NT2/D1 (cell line): ENCODE measurements around the gene DUSP16.

Experiments
- DNase-seq: peaks from one replicate; pipeline ENCODE4 v3.0.0-alpha.2; 2011; ENCODE audit warnings: low read depth, low spot score
- H3K27me3 ChIP-seq: 2 replicates; pipeline ENCODE4 v1.6.0; 2011; ENCODE audit warnings: mild to moderate bottlenecking; ENCODE audit not compliant: insufficient read length, insufficient read depth
- H3K36me3 ChIP-seq: 2 replicates; pipeline ENCODE4 v1.6.1; 2011; ENCODE audit warnings: mild to moderate bottlenecking, low read length, mixed read lengths; ENCODE audit not compliant: insufficient read depth, insufficient read length
- H3K4me1 ChIP-seq: 2 replicates; pipeline ENCODE4 v1.5.1; 2011; ENCODE audit not compliant: insufficient read depth, insufficient read length
- H3K4me3 ChIP-seq: 2 replicates; pipeline ENCODE4 v1.5.1; 2011; ENCODE audit warnings: low read depth; ENCODE audit not compliant: insufficient read length
- H3K9ac ChIP-seq: 2 replicates; pipeline ENCODE4 v1.6.0; 2011; ENCODE audit warnings: low read depth; ENCODE audit not compliant: insufficient read length
- H3K9me3 ChIP-seq: 2 replicates; pipeline ENCODE4 v1.5.1; 2011; ENCODE audit warnings: mild to moderate bottlenecking, low read length; ENCODE audit not compliant: insufficient read depth
- SUZ12 ChIP-seq: IDR thresholded peaks from 2 replicates; pipeline ENCODE4 v1.6.1; 2011; ENCODE audit not compliant: insufficient read length, insufficient read depth; ENCODE audit errors: extremely low read depth
- YY1 ChIP-seq: IDR thresholded peaks from 2 replicates; pipeline ENCODE4 v1.6.1; 2011; ENCODE audit not compliant: insufficient read length, insufficient read depth
- ZNF274 ChIP-seq: IDR thresholded peaks from 2 replicates; pipeline ENCODE4 v1.6.1; 2011; ENCODE audit warnings: mild to moderate bottlenecking, low read depth, low read length

DUSP16 gene

DNA sequence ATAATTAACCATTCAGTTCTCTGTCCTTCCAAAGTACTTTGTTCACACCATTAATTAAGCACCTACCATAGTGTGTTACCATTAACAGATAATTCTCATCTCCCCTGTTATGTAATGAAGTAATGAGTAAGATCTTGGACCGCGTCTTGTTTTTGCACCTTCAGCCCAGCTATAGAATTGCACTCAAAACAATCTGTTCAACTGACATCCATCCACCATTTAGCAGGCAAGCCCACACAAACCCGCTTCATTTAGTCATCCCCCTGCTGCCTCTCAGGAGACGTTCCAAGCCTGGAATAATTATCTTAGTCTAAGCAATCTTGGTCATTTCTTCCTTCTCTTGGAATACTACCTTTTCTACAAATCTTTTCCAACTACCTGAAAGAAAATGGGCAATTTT, 74.4 kb downstream of the DUSP16 start:
- Histone ChIP-seq H3K36me3 (peaks cover 39% of the 10 kb centered on the region), H3K4me3 (no peak overlapping the region)
- TF ChIP-seq SUZ12, result no peak
- TF ChIP-seq ZNF274, result no peak
- TF ChIP-seq YY1, result no peak

DNA sequence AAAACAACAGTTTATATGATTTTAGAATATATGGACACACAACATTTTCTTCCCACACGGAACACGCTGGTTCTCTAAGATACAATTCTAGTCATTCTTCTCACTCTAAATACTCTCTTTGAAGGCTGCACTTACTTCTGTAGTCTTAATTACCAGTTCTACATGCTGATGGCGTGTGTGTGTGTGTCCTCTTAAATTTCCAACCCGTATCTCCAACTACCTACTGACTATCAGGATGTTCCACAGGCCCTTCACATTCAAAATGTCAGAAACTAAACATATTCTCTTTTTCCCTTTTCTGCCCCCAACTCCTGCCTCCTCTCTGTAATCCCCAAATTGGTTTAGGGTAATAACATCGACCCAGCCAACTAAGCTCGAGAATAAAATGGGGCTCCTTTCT, 75.2 kb downstream of the DUSP16 start:
- DNase-seq, result no peak
- Histone ChIP-seq H3K4me3 (no peak overlapping the region), H3K9ac (no peak overlapping the region), H3K27me3 (no peaks in the 10 kb centered on the region), H3K4me1 (no peaks in the 10 kb centered on the region), H3K9me3 (no peaks in the 10 kb centered on the region), H3K36me3 (peaks cover 43% of the 10 kb centered on the region)
- TF ChIP-seq YY1, result no peak
- TF ChIP-seq SUZ12, result no peak
- TF ChIP-seq ZNF274, result no peak

More for the DNA sequence above, 74.4 kb downstream of the DUSP16 start:
- Histone ChIP-seq H3K27me3 (no peaks in the 10 kb centered on the region), H3K9me3 (no peaks in the 10 kb centered on the region), H3K9ac (no peak overlapping the region), H3K4me1 (no peaks in the 10 kb centered on the region)
- DNase-seq, result no peak

DNA sequence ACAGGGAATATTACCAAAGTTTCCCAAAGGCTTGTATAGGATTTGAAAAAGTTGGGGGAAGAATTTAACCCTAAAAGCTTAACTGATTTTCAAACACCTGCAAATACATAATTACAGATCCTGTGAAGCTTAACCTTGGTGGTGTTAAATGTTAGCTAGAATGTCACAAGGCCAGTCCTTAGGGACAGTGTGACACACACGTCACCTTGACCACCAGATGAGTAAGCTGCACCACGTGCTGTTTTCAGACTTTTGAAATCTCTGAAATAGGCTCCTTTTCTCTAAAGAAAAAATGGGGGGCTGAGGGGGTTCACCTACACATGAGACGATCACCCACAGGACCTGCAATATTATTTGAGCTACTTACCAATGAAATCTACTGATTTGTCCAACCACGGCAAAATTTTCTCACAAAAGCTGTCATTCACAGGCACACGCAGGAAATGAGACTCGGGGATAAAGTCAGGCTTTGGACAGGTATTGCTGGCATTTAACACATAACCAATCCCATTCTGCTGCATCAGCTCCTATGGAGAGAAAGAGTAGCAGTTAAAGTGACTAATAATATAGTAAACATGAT, 75.9 kb downstream of the DUSP16 start:
- no peak for DNase-seq
- no peaks in the 10 kb centered on the region for H3K27me3 ChIP-seq
- H3K4me3 ChIP-seq, result no peak overlapping the region
- no peaks in the 10 kb centered on the region for H3K4me1 ChIP-seq
- no peak for TF ChIP-seq ZNF274
- TF ChIP-seq SUZ12, result no peak
- no peak for TF ChIP-seq YY1
- peaks cover 50% of the 10 kb centered on the region for H3K36me3 ChIP-seq
- H3K9ac ChIP-seq, result no peak overlapping the region
- no peaks in the 10 kb centered on the region for H3K9me3 ChIP-seq

DNA sequence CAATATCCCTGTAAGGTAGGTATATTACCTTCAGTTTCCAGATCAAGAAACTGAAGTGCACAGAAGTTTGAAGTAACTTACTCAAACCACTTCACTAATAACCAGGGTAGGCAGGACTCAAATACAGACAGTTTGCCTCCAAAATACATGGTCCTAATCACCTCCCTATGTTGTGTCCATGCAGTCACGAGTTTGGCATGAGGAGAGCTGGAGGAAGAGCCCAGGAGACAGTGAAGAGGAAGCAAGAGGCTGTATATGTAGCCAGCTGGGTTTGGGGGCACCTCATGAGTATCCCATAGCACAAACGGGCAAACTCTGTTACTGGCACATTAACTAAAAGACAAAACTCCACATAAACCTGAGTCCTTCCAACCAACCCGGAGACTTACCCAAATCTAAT, 79.2 kb downstream of the DUSP16 start:
- H3K36me3 ChIP-seq, result peaks cover 63% of the 10 kb centered on the region
- TF ChIP-seq YY1, result no peak
- no peak for TF ChIP-seq ZNF274
- TF ChIP-seq SUZ12, result no peak
- no peaks in the 10 kb centered on the region for H3K27me3 ChIP-seq
- H3K4me3 ChIP-seq, result no peak overlapping the region
- no peaks in the 10 kb centered on the region for H3K9me3 ChIP-seq
- no peak overlapping the region for H3K9ac ChIP-seq
- no peak for DNase-seq
- H3K4me1 ChIP-seq, result no peaks in the 10 kb centered on the region

DNA sequence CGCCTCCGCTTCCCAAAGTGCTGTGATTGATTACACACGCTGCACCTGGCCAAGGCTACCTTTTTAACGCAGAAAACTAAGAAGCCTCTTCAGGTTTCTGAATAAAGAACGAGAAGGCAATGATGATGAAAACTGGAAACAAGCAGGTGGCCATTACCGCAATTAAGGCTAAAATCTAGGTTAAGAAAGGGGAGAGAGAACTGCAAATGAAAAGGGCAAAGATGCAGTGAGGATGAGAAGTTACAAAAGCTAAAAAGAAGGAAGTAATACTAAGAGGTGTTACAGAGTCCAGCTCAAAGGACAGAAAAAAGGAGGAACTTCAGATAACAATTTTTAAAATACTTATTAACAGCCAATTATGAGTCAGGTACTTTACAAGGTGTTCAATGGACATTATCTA, 79.7 kb downstream of the DUSP16 start:
- no peaks in the 10 kb centered on the region for H3K4me1 ChIP-seq
- no peaks in the 10 kb centered on the region for H3K9me3 ChIP-seq
- no peak for DNase-seq
- TF ChIP-seq ZNF274, result no peak
- TF ChIP-seq SUZ12, result no peak
- TF ChIP-seq YY1, result no peak
- no peaks in the 10 kb centered on the region for H3K27me3 ChIP-seq
- H3K9ac ChIP-seq, result no peak overlapping the region
- no peak overlapping the region for H3K4me3 ChIP-seq
- H3K36me3 ChIP-seq, result peaks cover 64% of the 10 kb centered on the region

DNA sequence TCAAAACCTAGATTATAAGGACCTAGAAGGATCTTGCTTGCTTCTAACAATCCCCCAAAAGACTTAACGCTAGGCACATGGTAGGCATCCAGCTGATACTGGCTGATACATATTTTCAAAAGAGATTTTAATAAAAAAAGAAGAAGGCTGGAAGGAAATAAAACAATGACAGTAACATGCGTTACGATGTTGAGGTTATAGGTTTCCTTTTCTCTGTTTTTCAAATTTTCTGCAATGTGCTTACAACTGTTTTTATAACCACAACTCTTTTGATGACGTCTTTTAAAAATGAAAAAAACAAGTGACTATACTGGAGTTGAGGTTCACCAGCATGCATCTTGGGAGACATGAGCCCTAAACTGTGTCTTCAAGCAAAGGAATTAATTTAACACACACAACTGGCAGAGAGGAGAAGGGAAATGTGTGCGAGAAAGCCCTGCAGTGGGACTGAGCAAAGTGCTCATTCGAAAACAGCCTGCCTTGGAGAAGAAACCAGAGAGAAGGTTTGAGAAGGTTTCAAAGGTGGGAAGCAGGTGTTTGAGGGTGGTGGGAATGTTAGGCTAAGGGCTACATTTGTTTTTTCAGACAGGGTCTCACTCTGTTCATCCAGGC, 80.4 kb downstream of the DUSP16 start:
- TF ChIP-seq YY1, result no peak
- TF ChIP-seq ZNF274, result no peak
- no peak for TF ChIP-seq SUZ12
- H3K27me3 ChIP-seq, result no peaks in the 10 kb centered on the region
- no peak overlapping the region for H3K4me3 ChIP-seq
- no peaks in the 10 kb centered on the region for H3K4me1 ChIP-seq
- no peak overlapping the region for H3K9ac ChIP-seq
- peaks cover 70% of the 10 kb centered on the region for H3K36me3 ChIP-seq
- no peaks in the 10 kb centered on the region for H3K9me3 ChIP-seq
- no peak for DNase-seq

DNA sequence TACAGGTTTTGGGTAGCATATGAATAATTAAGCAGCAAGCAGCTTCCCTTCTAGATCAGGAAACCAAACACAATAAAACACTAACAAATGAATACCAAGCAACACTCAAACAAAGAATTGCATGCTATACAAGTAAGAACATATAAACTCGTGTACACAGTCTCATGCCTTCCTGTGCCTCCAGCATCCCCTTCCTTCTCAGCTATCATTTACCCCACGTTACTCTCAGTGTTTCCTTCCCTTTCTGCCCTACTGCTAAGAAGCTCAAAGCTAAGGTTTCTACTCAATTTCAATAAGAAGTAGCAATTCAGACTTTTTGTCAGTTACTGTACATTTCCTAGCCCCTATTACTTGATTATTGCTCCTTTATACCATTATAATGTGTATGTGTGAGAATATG, 81.0 kb downstream of the DUSP16 start:
- Histone ChIP-seq H3K9me3 (no peaks in the 10 kb centered on the region), H3K4me3 (no peak overlapping the region), H3K27me3 (no peaks in the 10 kb centered on the region), H3K4me1 (no peaks in the 10 kb centered on the region), H3K9ac (no peak overlapping the region), H3K36me3 (peaks cover 71% of the 10 kb centered on the region)
- TF ChIP-seq ZNF274, result no peak
- no peak for TF ChIP-seq SUZ12
- no peak for TF ChIP-seq YY1
- DNase-seq, result no peak
